ENCODE data around the gene IFNLR1.
"Not testable (repeated sequence)": the region's sequence is repeated elsewhere in the genome, so short reads cannot be mapped to it uniquely, and the experiment has no call there.

Gene IFNLR1

DNA sequence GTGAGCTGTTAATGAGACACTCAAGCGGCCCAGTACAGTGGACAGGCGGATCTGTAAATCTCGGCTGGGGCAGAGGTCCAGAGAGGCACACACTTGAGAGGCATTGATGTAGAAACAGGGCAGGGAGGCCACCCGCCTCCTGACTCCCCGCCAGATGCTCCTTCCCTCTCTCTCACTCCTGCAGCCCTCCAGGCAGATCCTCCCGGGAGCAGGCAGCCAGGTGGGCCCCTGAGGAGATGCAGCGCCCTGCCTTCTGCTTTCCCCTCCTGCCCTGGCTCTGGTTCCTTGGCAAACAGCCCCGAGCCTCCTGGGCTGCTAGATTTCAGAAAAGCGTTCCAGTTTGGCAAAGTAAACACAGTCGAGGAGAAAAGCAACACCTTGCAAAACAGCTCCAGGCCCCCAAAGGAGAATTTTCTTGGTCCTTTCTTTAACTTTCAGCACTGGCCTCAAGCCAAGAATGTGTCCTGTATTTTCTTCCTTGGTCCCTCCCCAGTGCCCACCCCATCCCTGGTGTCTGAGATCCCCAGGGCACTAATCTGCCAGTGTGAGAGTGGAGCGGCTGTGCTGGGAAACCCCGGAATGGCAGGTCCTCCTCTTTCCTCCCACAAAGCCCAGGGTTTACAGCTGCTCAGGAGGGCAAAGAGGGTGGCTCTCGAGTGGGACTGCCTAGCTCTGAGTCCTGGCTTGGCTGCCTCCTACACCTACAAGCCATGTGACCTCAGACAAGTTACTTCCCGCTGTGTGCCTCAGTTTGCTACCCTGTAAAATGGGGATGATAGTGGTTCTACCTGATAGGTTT lies 29.4 kb upstream of the IFNLR1 start:
- no peak overlapping the region for H3K4me3 ChIP-seq (ENCODE audit: low read length)
- peaks cover 11% of the 10 kb centered on the region for H3K27me3 ChIP-seq (ENCODE audit: control insufficient read depth, insufficient read depth, low read length)
- H3K9me3 ChIP-seq (ENCODE audit: control insufficient read depth, low read length), result no peaks in the 10 kb centered on the region

GRCh38 chr1:24215226-24215814 lies 28.2 kb upstream of the IFNLR1 start:
- peaks cover 11% of the 10 kb centered on the region for H3K27me3 ChIP-seq (ENCODE audit: control insufficient read depth, insufficient read depth, low read length)
- no peak overlapping the region for H3K9ac ChIP-seq (ENCODE audit: low read length)
- H3K4me1 ChIP-seq (ENCODE audit: control insufficient read depth, insufficient read depth, low read length), result peaks cover 4% of the 10 kb centered on the region
- H3K9me3 ChIP-seq (ENCODE audit: control insufficient read depth, low read length), result no peaks in the 10 kb centered on the region
- H3K36me3 ChIP-seq (ENCODE audit: control insufficient read depth, insufficient read depth, low read length), result no peaks in the 10 kb centered on the region
- H3K4me3 ChIP-seq (ENCODE audit: low read length), result no peak overlapping the region

More for the DNA sequence above, 29.4 kb upstream of the IFNLR1 start:
- no peaks in the 10 kb centered on the region for H3K36me3 ChIP-seq (ENCODE audit: control insufficient read depth, insufficient read depth, low read length)
- no peak overlapping the region for H3K9ac ChIP-seq (ENCODE audit: low read length)
- peaks cover 4% of the 10 kb centered on the region for H3K4me1 ChIP-seq (ENCODE audit: control insufficient read depth, insufficient read depth, low read length)

DNA sequence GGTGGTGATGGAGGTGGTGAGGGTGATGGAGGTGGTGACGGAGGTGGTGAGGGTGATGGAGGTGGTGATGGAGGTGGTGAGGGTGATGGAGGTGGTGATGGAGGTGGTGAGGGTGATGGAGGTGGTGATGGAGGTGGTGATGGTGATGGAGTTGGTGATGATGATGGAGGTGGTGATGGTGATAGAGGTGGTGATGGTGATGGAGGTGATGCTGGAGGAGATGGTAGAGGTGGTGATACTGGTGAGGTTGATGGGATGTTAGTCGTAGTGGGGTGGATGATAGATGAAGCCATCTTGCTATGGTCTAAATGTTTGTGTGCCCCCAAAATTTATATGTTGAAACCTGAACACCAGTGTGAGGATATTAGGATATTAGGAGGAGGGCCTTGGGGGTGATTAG lies 25.3 kb upstream of the IFNLR1 start:
- no peak overlapping the region for H3K4me3 ChIP-seq (ENCODE audit: low read length)
- H3K27me3 ChIP-seq (ENCODE audit: control insufficient read depth, insufficient read depth, low read length), result peaks cover 8% of the 10 kb centered on the region
- no peaks in the 10 kb centered on the region for H3K9me3 ChIP-seq (ENCODE audit: control insufficient read depth, low read length)
- peaks cover 4% of the 10 kb centered on the region for H3K4me1 ChIP-seq (ENCODE audit: control insufficient read depth, insufficient read depth, low read length)
- H3K9ac ChIP-seq (ENCODE audit: low read length), result no peak overlapping the region
- no peaks in the 10 kb centered on the region for H3K36me3 ChIP-seq (ENCODE audit: control insufficient read depth, insufficient read depth, low read length)

DNA sequence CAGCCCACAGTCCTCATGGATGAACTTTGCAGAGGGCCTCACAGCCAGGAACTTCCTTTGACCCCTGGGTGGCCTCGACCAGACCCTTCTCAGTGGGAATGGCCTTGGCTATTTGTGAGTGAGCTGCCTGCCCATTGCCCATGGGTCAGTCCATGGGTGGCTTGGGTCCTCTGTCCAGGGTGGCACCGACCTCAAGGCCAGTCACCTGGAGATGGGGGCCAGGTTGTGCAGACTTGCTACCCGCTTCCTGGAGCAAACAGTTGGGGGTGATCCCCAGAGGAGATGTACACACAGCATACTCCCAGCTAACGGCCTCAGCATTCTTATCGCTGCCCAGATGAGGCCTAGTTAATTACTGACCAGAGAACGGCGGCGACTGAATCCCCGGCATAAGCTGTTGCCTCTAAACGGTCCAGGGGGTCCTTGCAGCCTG lies 23.1 kb upstream of the IFNLR1 start:
- H3K36me3 ChIP-seq (ENCODE audit: control insufficient read depth, insufficient read depth, low read length), result no peaks in the 10 kb centered on the region
- no peaks in the 10 kb centered on the region for H3K27me3 ChIP-seq (ENCODE audit: control insufficient read depth, insufficient read depth, low read length)
- peaks cover 16% of the 10 kb centered on the region for H3K4me1 ChIP-seq (ENCODE audit: control insufficient read depth, insufficient read depth, low read length)

GRCh38 chr1:24209097-24209496 lies 22.0 kb upstream of the IFNLR1 start:
- H3K9me3 ChIP-seq (ENCODE audit: control insufficient read depth, low read length), result no peaks in the 10 kb centered on the region
- H3K36me3 ChIP-seq (ENCODE audit: control insufficient read depth, insufficient read depth, low read length), result no peaks in the 10 kb centered on the region
- H3K4me1 ChIP-seq (ENCODE audit: control insufficient read depth, insufficient read depth, low read length), result peaks cover 16% of the 10 kb centered on the region
- H3K9ac ChIP-seq (ENCODE audit: low read length), result no peak overlapping the region
- H3K27me3 ChIP-seq (ENCODE audit: control insufficient read depth, insufficient read depth, low read length), result no peaks in the 10 kb centered on the region
- no peak overlapping the region for H3K4me3 ChIP-seq (ENCODE audit: low read length)

More for the DNA sequence above, 23.1 kb upstream of the IFNLR1 start:
- Histone ChIP-seq H3K4me3 (ENCODE audit: low read length) (no peak overlapping the region), H3K9me3 (ENCODE audit: control insufficient read depth, low read length) (no peaks in the 10 kb centered on the region), H3K9ac (ENCODE audit: low read length) (no peak overlapping the region)

GRCh38 chr1:24207709-24208108 lies 20.6 kb upstream of the IFNLR1 start:
- no peaks in the 10 kb centered on the region for H3K36me3 ChIP-seq (ENCODE audit: control insufficient read depth, insufficient read depth, low read length)
- no peak overlapping the region for H3K4me3 ChIP-seq (ENCODE audit: low read length)
- peaks cover 30% of the 10 kb centered on the region for H3K4me1 ChIP-seq (ENCODE audit: control insufficient read depth, insufficient read depth, low read length)
- H3K9ac ChIP-seq (ENCODE audit: low read length), result no peak overlapping the region
- H3K27me3 ChIP-seq (ENCODE audit: control insufficient read depth, insufficient read depth, low read length), result no peaks in the 10 kb centered on the region
- no peaks in the 10 kb centered on the region for H3K9me3 ChIP-seq (ENCODE audit: control insufficient read depth, low read length)

GRCh38 chr1:24207395-24207687 lies 20.3 kb upstream of the IFNLR1 start:
- H3K4me1 ChIP-seq (ENCODE audit: control insufficient read depth, insufficient read depth, low read length), result peaks cover 33% of the 10 kb centered on the region
- H3K9ac ChIP-seq (ENCODE audit: low read length); H3K4me3 ChIP-seq (ENCODE audit: low read length); H3K9me3 ChIP-seq (ENCODE audit: control insufficient read depth, low read length); H3K27me3 ChIP-seq (ENCODE audit: control insufficient read depth, insufficient read depth, low read length); H3K36me3 ChIP-seq (ENCODE audit: control insufficient read depth, insufficient read depth, low read length): not testable (repeated sequence)

DNA sequence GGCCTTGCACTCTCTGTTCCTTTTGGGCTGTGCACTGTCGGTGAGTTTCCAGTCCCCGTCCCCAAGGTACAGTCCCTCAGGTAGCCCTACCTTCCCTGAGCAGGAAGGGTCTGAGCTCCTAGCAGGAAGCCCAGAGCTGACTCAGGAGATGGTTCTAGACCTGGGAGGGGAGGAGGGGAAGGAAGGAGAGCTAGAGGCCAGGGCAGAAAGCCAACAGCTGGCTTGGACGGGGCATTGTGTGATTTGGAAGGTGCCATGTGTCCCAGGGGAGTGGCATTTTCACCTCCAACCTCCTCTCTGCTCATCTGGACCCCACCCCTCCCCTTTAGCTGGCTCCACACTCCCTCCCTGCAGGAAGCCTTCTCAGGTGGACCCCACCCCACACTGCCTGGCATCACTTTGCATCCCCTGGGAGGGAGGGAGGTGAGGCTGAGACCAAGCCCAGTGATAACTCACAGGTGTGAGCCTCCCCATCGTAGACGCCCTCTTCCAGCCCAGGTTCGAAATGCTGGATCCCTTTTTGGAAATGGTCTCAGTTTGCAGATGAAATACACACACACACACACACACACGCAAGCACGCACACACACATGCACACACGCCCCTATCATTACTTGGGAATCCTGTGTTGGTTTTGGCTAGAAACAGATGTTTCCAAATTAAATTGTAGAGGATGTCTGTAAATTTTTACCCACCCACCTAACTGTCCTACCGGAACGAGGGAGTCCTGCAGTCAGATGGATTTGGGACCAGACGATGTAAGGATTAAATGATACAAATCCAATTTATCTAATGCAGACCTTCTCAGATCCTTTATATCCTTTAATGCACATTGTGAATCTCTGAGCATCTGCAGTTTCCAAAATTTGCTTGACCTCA lies 19.7 kb upstream of the IFNLR1 start:
- no peaks in the 10 kb centered on the region for H3K9me3 ChIP-seq (ENCODE audit: control insufficient read depth, low read length)
- H3K36me3 ChIP-seq (ENCODE audit: control insufficient read depth, insufficient read depth, low read length), result no peaks in the 10 kb centered on the region
- peaks cover 38% of the 10 kb centered on the region for H3K4me1 ChIP-seq (ENCODE audit: control insufficient read depth, insufficient read depth, low read length)
- H3K9ac ChIP-seq (ENCODE audit: low read length), result no peak overlapping the region
- no peak overlapping the region for H3K4me3 ChIP-seq (ENCODE audit: low read length)
- H3K27me3 ChIP-seq (ENCODE audit: control insufficient read depth, insufficient read depth, low read length), result no peaks in the 10 kb centered on the region

- H3K4me1 ChIP-seq (ENCODE audit: control insufficient read depth, insufficient read depth, low read length), result peaks cover 38% of the 10 kb centered on the region
- no peaks in the 10 kb centered on the region for H3K27me3 ChIP-seq (ENCODE audit: control insufficient read depth, insufficient read depth, low read length)
- no peak overlapping the region for H3K9ac ChIP-seq (ENCODE audit: low read length)
- no peak overlapping the region for H3K4me3 ChIP-seq (ENCODE audit: low read length)
- H3K36me3 ChIP-seq (ENCODE audit: control insufficient read depth, insufficient read depth, low read length), result no peaks in the 10 kb centered on the region
- no peaks in the 10 kb centered on the region for H3K9me3 ChIP-seq (ENCODE audit: control insufficient read depth, low read length)
These were observed 19.0 kb upstream of the IFNLR1 start for GRCh38 chr1:24206083-24206464.

GRCh38 chr1:24205345-24206082 lies 18.4 kb upstream of the IFNLR1 start:
- H3K4me3 ChIP-seq (ENCODE audit: low read length), result no peak overlapping the region
- no peaks in the 10 kb centered on the region for H3K36me3 ChIP-seq (ENCODE audit: control insufficient read depth, insufficient read depth, low read length)
- peaks cover 38% of the 10 kb centered on the region for H3K4me1 ChIP-seq (ENCODE audit: control insufficient read depth, insufficient read depth, low read length)
- H3K27me3 ChIP-seq (ENCODE audit: control insufficient read depth, insufficient read depth, low read length), result no peaks in the 10 kb centered on the region
- H3K9me3 ChIP-seq (ENCODE audit: control insufficient read depth, low read length), result no peaks in the 10 kb centered on the region
- H3K9ac ChIP-seq (ENCODE audit: low read length), result no peak overlapping the region

GRCh38 chr1:24204116-24204515 lies 17.0 kb upstream of the IFNLR1 start:
- H3K4me3 ChIP-seq (ENCODE audit: low read length), result no peak overlapping the region

More at GRCh38 chr1:24204116-24204515, 17.0 kb upstream of the IFNLR1 start:
- H3K4me1 ChIP-seq (ENCODE audit: control insufficient read depth, insufficient read depth, low read length), result peaks cover 38% of the 10 kb centered on the region
- H3K27me3 ChIP-seq (ENCODE audit: control insufficient read depth, insufficient read depth, low read length), result no peaks in the 10 kb centered on the region
- no peak overlapping the region for H3K9ac ChIP-seq (ENCODE audit: low read length)
- no peaks in the 10 kb centered on the region for H3K9me3 ChIP-seq (ENCODE audit: control insufficient read depth, low read length)
- no peaks in the 10 kb centered on the region for H3K36me3 ChIP-seq (ENCODE audit: control insufficient read depth, insufficient read depth, low read length)
